HG03175 (cell line): Measurements from ENCODE around the gene ATRNL1.

Experiments used
- ATAC-seq: cut with Tn5 transposase; IDR thresholded peaks from one replicate; pipeline ENCODE4 v1.9.1; 2021; ENCODE audit warnings: mild to moderate bottlenecking, moderate library complexity; ENCODE audit not compliant: unreplicated experiment

The ATRNL1 gene

GRCh38 chr10:115093286-115093775 lies at the start of gene ATRNL1:
Gene ATRNL1, plus strand, starts transcription at chr10:115093365. Its CDS starts 386 bp downstream, at chr10:115093751.
- peak; percentile 61 for ATAC-seq

- no peak for ATAC-seq
Observed at GRCh38 chr10:115043719-115044118, 49.4 kb upstream of the ATRNL1 start.

GRCh38 chr10:115044891-115045290 lies 48.3 kb upstream of the ATRNL1 start:
- no peak for ATAC-seq

- ATAC-seq = no peak
Observed at GRCh38 chr10:115045499-115045898, 47.7 kb upstream of the ATRNL1 start.

- ATAC-seq = no peak
Observed at GRCh38 chr10:115046686-115047236, 46.4 kb upstream of the ATRNL1 start.

- ATAC-seq = no peak
Observed at GRCh38 chr10:115047705-115048104, 45.5 kb upstream of the ATRNL1 start.

- no peak for ATAC-seq
Observed at GRCh38 chr10:115049318-115049717, 43.8 kb upstream of the ATRNL1 start.

- no peak for ATAC-seq
Observed at GRCh38 chr10:115049960-115050359, 43.2 kb upstream of the ATRNL1 start.

- no peak for ATAC-seq
Observed at GRCh38 chr10:115050375-115051010, 42.7 kb upstream of the ATRNL1 start.

GRCh38 chr10:115051216-115051615 lies 41.9 kb upstream of the ATRNL1 start:
- ATAC-seq = no peak

- ATAC-seq = no peak
Observed at GRCh38 chr10:115052226-115052625, 40.9 kb upstream of the ATRNL1 start.

- no peak for ATAC-seq
Observed at GRCh38 chr10:115052728-115053127, 40.4 kb upstream of the ATRNL1 start.

GRCh38 chr10:115056186-115056585 lies 37.0 kb upstream of the ATRNL1 start:
- ATAC-seq = no peak

GRCh38 chr10:115059301-115059898 lies 33.8 kb upstream of the ATRNL1 start:
- ATAC-seq = no peak

GRCh38 chr10:115063701-115064658 lies 29.2 kb upstream of the ATRNL1 start:
- no peak for ATAC-seq

GRCh38 chr10:115065801-115066200 lies 27.4 kb upstream of the ATRNL1 start:
- ATAC-seq = no peak

- ATAC-seq = no peak
Observed at GRCh38 chr10:115066528-115066927, 26.6 kb upstream of the ATRNL1 start.

- no peak for ATAC-seq
Observed at GRCh38 chr10:115073796-115074195, 19.4 kb upstream of the ATRNL1 start.

GRCh38 chr10:115082506-115082905 lies 10.7 kb upstream of the ATRNL1 start:
- ATAC-seq = no peak

GRCh38 chr10:115084277-115084850 lies 8.8 kb upstream of the ATRNL1 start:
- no peak for ATAC-seq

- no peak for ATAC-seq
Observed at GRCh38 chr10:115091161-115091560, 2.0 kb upstream of the ATRNL1 start.
